Mesendoderm (in vitro differentiated cells): ENCODE results near the gene STIM2.

Experiments used
- DNase-seq: peaks from one replicate; pipeline ENCODE4 v3.0.0; 2013
- H2AK5ac ChIP-seq: 2 replicates; pipeline ENCODE4 v1.6.1; 2013; ENCODE audit warnings: low read length, inconsistent platforms
- H2BK120ac ChIP-seq: 2 replicates; pipeline ENCODE4 v1.6.1; 2013; ENCODE audit warnings: low read depth, mild to moderate bottlenecking, low read length, moderate library complexity, mixed read lengths
- H2BK15ac ChIP-seq: replicated peaks from 2 replicates; pipeline ENCODE4 v1.6.1; 2013; ENCODE audit warnings: low read depth, mild to moderate bottlenecking, moderate library complexity
- H2BK5ac ChIP-seq: 2 replicates; pipeline ENCODE4 v1.6.1; 2013; ENCODE audit warnings: low read length, inconsistent platforms
- H3K18ac ChIP-seq: 2 replicates; pipeline ENCODE4 v1.6.1; 2013; ENCODE audit warnings: mild to moderate bottlenecking, low read length, mixed read lengths
- H3K23ac ChIP-seq: one replicate; pipeline ENCODE4 v1.6.1; 2013; ENCODE audit warnings: low read length
- H3K27ac ChIP-seq: 2 replicates; pipeline ENCODE4 v1.5.1; 2013; ENCODE audit warnings: low read depth, mild to moderate bottlenecking, inconsistent platforms, low read length, moderate library complexity
- H3K27me3 ChIP-seq: 2 replicates; pipeline ENCODE4 v1.6.1; 2013; ENCODE audit warnings: low read length, control low read depth, mild to moderate bottlenecking, inconsistent platforms; ENCODE audit not compliant: insufficient read depth, poor library complexity
- H3K36me3 ChIP-seq: 2 replicates; pipeline ENCODE4 v1.6.1; 2013; ENCODE audit warnings: low read length, inconsistent platforms; ENCODE audit not compliant: control insufficient read depth, insufficient read depth
- H3K4ac ChIP-seq: one replicate; pipeline ENCODE4 v1.6.1; 2013; ENCODE audit warnings: low read depth, mild to moderate bottlenecking, low read length, moderate library complexity
- H3K4me1 ChIP-seq: 2 replicates; pipeline ENCODE4 v1.6.1; 2013; ENCODE audit warnings: low read depth, low read length, inconsistent platforms; ENCODE audit not compliant: control insufficient read depth
- H3K4me2 ChIP-seq: 2 replicates; pipeline ENCODE4 v1.6.1; 2013; ENCODE audit warnings: low read length
- H3K4me3 ChIP-seq: 2 replicates; pipeline ENCODE4 v1.5.1; 2013; ENCODE audit warnings: mild to moderate bottlenecking, low read length
- H3K56ac ChIP-seq: one replicate; pipeline ENCODE4 v1.6.1; 2013; ENCODE audit warnings: low read length
- H3K79me1 ChIP-seq: 2 replicates; pipeline ENCODE4 v1.6.1; 2013; ENCODE audit warnings: low read length, inconsistent platforms
- H3K79me2 ChIP-seq: 2 replicates; pipeline ENCODE4 v1.6.1; 2013; ENCODE audit warnings: mild to moderate bottlenecking, low read length; ENCODE audit not compliant: control insufficient read depth, insufficient read depth
- H3K9ac ChIP-seq: 2 replicates; pipeline ENCODE4 v1.6.1; 2013; ENCODE audit warnings: low read length, inconsistent platforms
- H4K5ac ChIP-seq: one replicate; pipeline ENCODE4 v1.6.1; 2013; ENCODE audit warnings: low read length
- H4K8ac ChIP-seq: one replicate; pipeline ENCODE4 v1.6.1; 2013; ENCODE audit warnings: low read depth, mild to moderate bottlenecking, control low read depth, low read length, moderate library complexity
- WGBS: extraction: QIAGEN DNeasy Blood & Tissue Kit; methylation state at CpG from one replicate; pipeline ENCODE4 v1.1.7; 2013; ENCODE audit warnings: low lambda C conversion rate, missing lambda C conversion rate; ENCODE audit not compliant: insufficient coverage; ENCODE audit errors: extremely low coverage; 5-methylcytosine and 5-hydroxymethylcytosine counted together

STIM2 gene

GRCh38 chr4:27048429-27049238, 188.0 kb downstream of the STIM2 start:
- H3K9ac ChIP-seq, result no peak overlapping the region
- no peaks in the 10 kb centered on the region for H3K4me1 ChIP-seq
- no peak overlapping the region for H4K5ac ChIP-seq
- no peak overlapping the region for H3K4me3 ChIP-seq
- no peak overlapping the region for H3K4ac ChIP-seq
- H2BK5ac ChIP-seq, result no peak overlapping the region
- H3K23ac ChIP-seq, result no peak overlapping the region
- no peaks in the 10 kb centered on the region for H3K36me3 ChIP-seq
- H3K79me1 ChIP-seq, result no peaks in the 10 kb centered on the region
- no peaks in the 10 kb centered on the region for H3K27me3 ChIP-seq
- no peak overlapping the region for H3K4me2 ChIP-seq
- no peaks in the 10 kb centered on the region for H3K79me2 ChIP-seq
- DNase-seq, result peak; percentile 25
- no peak overlapping the region for H3K27ac ChIP-seq
- H3K18ac ChIP-seq, result no peak overlapping the region
- no peak overlapping the region for H2AK5ac ChIP-seq
- H3K56ac ChIP-seq, result no peak overlapping the region
- H2BK120ac ChIP-seq, result no peak overlapping the region
- WGBS, result no CpG with 5 or more reads among the region's 19 CpGs
- H4K8ac ChIP-seq, result no peak overlapping the region
- H2BK15ac ChIP-seq, result no peak overlapping the region

- DNase-seq, result no peak
- Histone ChIP-seq H3K23ac (no peak overlapping the region), H4K8ac (no peak overlapping the region), H3K4me1 (no peaks in the 10 kb centered on the region), H3K56ac (no peak overlapping the region), H3K27ac (no peak overlapping the region), H2AK5ac (no peak overlapping the region), H3K9ac (no peak overlapping the region), H3K27me3 (no peaks in the 10 kb centered on the region), H3K36me3 (no peaks in the 10 kb centered on the region), H3K79me1 (no peaks in the 10 kb centered on the region), H3K79me2 (no peaks in the 10 kb centered on the region), H3K4ac (no peak overlapping the region), H2BK15ac (no peak overlapping the region), H3K18ac (no peak overlapping the region), H4K5ac (no peak overlapping the region), H2BK120ac (no peak overlapping the region), H3K4me3 (no peak overlapping the region), H3K4me2 (no peak overlapping the region), H2BK5ac (no peak overlapping the region)
- WGBS, result no CpG with 5 or more reads among the region's 8 CpGs
These were observed 188.7 kb downstream of the STIM2 start for GRCh38 chr4:27049239-27049829.

- WGBS, result no CpG with 5 or more reads among the region's 3 CpGs
- no peak overlapping the region for H3K27ac ChIP-seq
- no peak for DNase-seq
These were observed 190.1 kb downstream of the STIM2 start for GRCh38 chr4:27050731-27051130.

GRCh38 chr4:27055221-27055760, 194.7 kb downstream of the STIM2 start:
- Histone ChIP-seq H3K4me2 (no peak overlapping the region), H3K36me3 (no peaks in the 10 kb centered on the region), H3K9ac (no peak overlapping the region), H3K79me1 (no peaks in the 10 kb centered on the region), H2BK15ac (no peak overlapping the region), H3K4me3 (no peak overlapping the region), H3K79me2 (no peaks in the 10 kb centered on the region), H4K8ac (no peak overlapping the region), H2BK120ac (no peak overlapping the region), H3K18ac (no peak overlapping the region), H3K27ac (no peak overlapping the region), H3K23ac (no peak overlapping the region), H3K27me3 (no peaks in the 10 kb centered on the region), H3K56ac (no peak overlapping the region), H3K4ac (no peak overlapping the region), H2BK5ac (no peak overlapping the region), H3K4me1 (no peaks in the 10 kb centered on the region), H2AK5ac (no peak overlapping the region), H4K5ac (no peak overlapping the region)
- WGBS, result no CpG with 5 or more reads among the region's 3 CpGs
- no peak for DNase-seq

More at GRCh38 chr4:27050731-27051130, 190.1 kb downstream of the STIM2 start:
- Histone ChIP-seq H3K4me3 (no peak overlapping the region), H2BK120ac (no peak overlapping the region), H3K56ac (no peak overlapping the region), H3K36me3 (no peaks in the 10 kb centered on the region), H2BK15ac (no peak overlapping the region), H3K4me1 (no peaks in the 10 kb centered on the region), H2AK5ac (no peak overlapping the region), H3K27me3 (no peaks in the 10 kb centered on the region), H2BK5ac (no peak overlapping the region), H3K79me1 (no peaks in the 10 kb centered on the region), H3K4ac (no peak overlapping the region), H3K4me2 (no peak overlapping the region), H3K79me2 (no peaks in the 10 kb centered on the region), H3K23ac (no peak overlapping the region), H4K8ac (no peak overlapping the region), H3K18ac (no peak overlapping the region), H4K5ac (no peak overlapping the region), H3K9ac (no peak overlapping the region)

- Histone ChIP-seq H4K5ac (no peak overlapping the region), H3K36me3 (no peaks in the 10 kb centered on the region), H2AK5ac (no peak overlapping the region), H3K4me1 (no peaks in the 10 kb centered on the region), H3K79me2 (no peaks in the 10 kb centered on the region), H2BK15ac (no peak overlapping the region), H2BK120ac (no peak overlapping the region), H3K27me3 (no peaks in the 10 kb centered on the region), H3K23ac (no peak overlapping the region), H3K79me1 (no peaks in the 10 kb centered on the region), H3K4me3 (no peak overlapping the region), H3K56ac (no peak overlapping the region), H3K27ac (no peak overlapping the region), H3K4me2 (no peak overlapping the region), H3K9ac (no peak overlapping the region), H4K8ac (no peak overlapping the region), H3K4ac (peak overlapping the region; percentile 65), H3K18ac (no peak overlapping the region), H2BK5ac (no peak overlapping the region)
- no CpG with 5 or more reads among the region's 16 CpGs for WGBS
- no peak for DNase-seq
These were observed 195.6 kb downstream of the STIM2 start for GRCh38 chr4:27056281-27056680.
